Measurements from ENCODE around the gene RFX7.

DNA sequence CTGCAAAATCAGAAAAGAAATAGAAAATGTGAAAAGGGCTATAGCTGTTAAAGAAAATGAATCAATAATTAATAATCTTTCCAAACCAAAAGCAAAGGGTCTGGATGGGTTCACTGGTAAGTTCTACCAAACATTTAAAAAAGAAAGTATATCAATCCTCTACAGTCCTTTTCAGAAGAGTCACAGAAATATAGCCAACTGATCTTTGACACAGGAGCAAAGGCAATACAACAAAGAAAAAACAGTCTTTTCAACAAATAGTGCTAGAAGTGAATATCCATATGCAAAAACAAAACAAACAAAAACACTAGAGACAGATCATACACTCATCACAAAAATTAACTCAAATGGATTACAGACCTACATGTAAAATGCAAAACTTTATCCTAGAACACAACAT is 32.6 kb downstream of the RFX7 start:
- TF ChIP-seq CTCF (conservative IDR thresholded peaks at IDR 0.05; ENCODE audit: low read depth, low read length) (no peak), EZH2 (IDR thresholded peaks at IDR 0.05; ENCODE audit: borderline replicate concordance, low read depth, low read length, poor library complexity, severe bottlenecking) (no peak)
